Vagina (tissue), 2 donors: Measurements from ENCODE around the gene FGF18.

Experiments
- CTCF ChIP-seq, 3 experiments: fragments of 450-650 bp in 2 of 3; fragments of 200-600 bp in 1 of 3; sonication (generic) in 1 of 3; IDR thresholded peaks; one replicate each; pipeline ENCODE4 v1.5.1; 2017 to 2019; ENCODE audit warnings: antibody characterized with exemption in 3 of 3, mild to moderate bottlenecking in 2 of 3, moderate library complexity in 2 of 3
- POLR2A ChIP-seq, 2 donors: fragments of 450-650 bp; IDR thresholded peaks; one replicate each; pipeline ENCODE4 v1.6.1; 2017; ENCODE audit warnings: antibody characterized with exemption in 2 of 2, mild to moderate bottlenecking in 2 of 2, moderate library complexity in 2 of 2
- POLR2AphosphoS5 ChIP-seq, 2 donors: sonication (generic); formaldehyde crosslinking; IDR thresholded peaks; one replicate each; pipeline ENCODE4 v1.9.0; 2017; ENCODE audit warnings: antibody characterized with exemption in 2 of 2, mild to moderate bottlenecking in 2 of 2, low read depth in 1 of 2; ENCODE audit not compliant: insufficient read depth in 1 of 2

GRCh38 chr5:171485668-171486067 lies 66.2 kb downstream of the FGF18 start:
- TF ChIP-seq CTCF (IDR thresholded peaks at IDR 0.05) (no peak), POLR2AphosphoS5 (IDR thresholded peaks at IDR 0.05; ENCODE audit: insufficient read depth in 1 of 2, low read depth in 1 of 2) (no peak), POLR2A (IDR thresholded peaks at IDR 0.05) (no peak)
